ENCODE results near the gene GPR142. TPM values are rescaled to one million over a fixed set of nuclear protein-coding genes. Genes with fewer than 3 reads are reported as not detected.

The GPR142 gene
- total RNA-seq, 1 experiment from 2014 or later: not detected

DNA sequence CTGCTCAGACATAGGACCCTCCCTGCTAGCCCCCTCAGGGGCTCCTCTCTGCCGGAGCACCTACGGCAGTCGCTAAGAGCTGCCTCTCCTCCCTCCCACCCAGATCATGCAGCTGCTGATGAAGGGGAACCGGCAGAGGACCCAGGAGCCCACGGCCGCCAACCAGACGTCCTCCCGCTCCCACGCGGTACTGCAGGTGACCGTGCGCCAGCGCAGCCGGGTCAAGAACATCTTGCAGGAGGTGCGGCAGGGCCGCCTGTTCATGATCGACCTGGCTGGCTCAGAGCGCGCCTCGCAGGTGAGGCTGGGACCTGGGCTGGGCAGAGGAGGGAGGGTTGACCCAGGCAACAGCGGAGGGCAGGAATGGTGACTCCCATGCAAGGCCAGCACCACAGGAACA lies 22.6 kb upstream of the GPR142 start:
- no peak for DNase-seq (ENCODE audit: low read depth)

DNA sequence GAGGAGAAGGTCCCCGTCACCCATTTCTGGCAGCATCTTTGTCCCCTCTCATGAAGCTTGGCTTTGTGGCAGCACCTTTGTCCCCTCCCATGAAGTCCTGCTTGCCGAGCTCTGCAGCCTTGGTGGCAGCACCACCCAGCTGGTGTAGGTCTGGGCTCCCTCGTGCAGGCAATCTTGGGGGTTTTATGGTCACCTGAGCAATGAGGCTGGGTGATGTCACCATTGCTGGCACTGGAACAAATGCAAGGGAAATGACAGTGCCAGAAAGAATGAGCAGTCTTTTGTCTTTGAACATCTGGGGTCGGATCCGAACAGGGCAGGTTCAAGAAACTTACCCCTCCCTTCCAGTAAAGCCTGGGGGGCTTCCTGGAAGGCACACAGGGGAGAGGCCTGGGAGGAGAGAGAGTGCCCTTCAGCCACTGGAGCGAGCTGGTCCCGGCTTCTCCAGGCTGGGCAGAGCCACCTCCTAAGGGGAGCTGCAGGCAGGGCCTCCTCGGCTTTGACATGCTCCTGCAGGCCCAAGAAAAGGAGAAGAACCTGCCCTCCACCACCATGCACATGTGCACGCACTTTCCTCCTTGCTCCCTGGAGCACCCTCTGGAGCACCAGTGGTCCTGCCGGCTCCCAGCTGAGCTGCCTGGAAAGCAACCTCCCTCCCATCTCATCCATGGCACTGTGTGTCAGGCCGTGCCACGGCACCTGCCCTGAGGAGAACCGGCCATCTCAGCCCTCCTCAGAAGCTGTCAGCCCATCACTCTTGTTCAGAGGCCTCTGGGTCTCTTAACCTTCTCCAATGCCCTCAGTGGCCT lies 21.7 kb upstream of the GPR142 start:
- DNase-seq (ENCODE audit: low read depth): peak; percentile 34

DNA sequence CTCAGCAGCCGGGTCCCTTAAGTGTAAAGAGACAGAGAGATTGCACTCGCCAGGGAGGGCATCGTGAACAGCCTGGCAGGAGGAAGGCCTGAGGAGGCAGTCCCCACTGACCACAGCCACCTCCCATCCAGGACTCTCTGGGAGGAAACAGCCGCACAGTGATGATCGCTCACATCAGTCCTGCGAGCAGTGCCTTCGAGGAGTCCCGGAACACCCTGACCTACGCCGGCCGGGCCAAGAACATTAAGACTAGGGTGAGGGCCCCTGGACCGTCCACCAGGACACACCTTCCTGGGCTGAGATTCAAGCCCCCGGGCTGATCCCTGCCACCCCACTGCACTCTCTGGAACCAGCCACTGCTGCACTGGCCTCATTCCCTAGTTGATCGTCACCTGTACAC lies 19.7 kb upstream of the GPR142 start:
- DNase-seq (ENCODE audit: low read depth): no peak

DNA sequence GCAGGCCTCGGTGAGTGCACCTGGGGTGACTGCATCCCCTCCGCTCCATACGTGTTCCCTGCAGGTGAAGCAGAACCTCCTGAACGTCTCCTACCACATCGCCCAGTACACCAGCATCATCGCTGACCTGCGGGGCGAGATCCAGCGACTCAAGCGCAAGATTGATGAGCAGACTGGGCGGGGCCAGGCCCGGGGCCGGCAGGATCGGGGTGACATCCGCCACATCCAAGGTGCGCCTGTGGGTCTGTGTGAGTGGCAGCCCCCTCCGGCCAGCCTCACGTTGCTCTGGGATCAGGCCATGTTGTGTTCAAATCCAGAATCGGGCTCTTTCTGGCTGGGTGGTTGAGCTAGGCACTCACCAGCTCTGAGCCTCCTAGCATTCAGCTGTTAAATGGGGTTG lies 18.2 kb upstream of the GPR142 start:
- no peak for DNase-seq (ENCODE audit: low read depth)

DNA sequence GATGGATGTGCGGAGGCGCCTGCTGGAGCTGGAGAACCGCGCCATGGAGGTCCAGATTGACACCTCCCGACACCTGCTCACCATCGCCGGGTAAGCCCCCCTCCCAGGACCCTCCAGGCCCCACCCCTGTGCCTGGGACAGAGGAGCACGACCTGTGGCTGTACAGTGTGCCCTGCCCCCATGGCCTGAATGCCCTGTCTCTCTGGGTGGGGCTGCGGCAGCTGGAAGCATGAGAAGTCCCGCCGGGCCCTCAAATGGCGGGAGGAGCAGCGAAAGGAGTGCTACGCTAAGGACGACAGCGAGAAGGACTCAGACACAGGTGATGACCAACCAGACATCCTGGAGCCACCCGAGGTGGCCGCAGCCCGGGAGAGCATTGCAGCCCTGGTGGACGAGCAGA lies 16.8 kb upstream of the GPR142 start:
- DNase-seq (ENCODE audit: low read depth): no peak

DNA sequence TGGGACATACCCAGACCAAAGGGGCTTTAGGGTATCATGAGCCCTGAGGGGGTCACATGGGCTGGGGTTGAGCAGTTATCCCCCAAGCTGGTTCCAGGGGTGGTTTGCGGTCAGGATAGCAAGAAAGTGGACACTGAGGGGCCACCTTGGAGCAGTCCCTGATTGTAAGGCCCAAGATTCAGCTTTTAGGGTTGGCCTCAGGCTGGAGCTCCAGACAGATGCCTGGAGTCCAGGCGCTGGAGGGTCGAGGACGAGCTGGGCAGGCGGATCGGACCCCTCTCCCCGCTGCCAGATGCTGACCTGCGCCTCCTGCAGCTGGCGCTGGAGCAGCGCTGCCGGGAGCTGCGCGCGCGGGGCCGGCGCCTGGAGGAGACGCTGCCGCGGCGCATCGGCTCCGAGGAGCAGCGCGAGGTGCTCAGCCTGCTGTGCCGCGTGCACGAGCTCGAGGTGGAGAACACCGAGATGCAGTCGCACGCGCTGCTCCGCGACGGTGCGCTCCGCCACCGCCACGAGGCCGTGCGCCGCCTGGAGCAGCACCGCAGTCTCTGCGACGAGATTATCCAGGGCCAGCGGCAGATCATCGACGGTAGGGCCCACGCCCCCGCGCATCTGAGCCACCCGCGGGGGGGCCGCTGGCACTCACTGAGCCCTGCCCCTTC lies 15.6 kb upstream of the GPR142 start:
- DNase-seq (ENCODE audit: low read depth): no peak

DNA sequence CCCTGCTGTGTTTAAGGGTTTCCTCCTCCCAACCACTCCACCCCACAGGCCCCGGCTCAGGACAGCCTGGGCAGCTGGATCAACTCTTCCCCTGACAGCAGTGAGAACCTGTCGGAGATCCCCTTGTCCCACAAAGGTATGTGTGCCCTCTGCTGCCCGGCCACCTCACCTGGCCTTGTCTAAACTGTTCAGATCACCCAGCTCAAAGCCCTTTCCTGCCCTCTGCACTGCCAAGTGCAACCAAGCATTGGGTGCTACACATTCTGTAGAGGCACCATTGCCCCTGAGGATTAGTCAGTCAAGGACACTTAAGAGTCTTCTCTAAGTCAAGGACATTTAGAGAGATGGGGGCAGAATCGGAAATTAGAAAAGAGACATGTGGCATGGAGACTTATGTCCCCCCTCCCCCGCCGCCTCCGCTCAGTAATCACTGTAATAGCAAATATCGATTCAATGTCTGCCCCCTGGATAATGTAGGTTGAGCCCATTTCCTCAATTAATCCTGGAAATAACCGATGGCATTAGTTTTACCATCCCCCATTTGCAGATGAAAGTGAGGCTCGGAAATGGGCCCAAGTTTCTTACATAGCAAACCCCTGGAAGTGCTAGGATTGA lies 13.8 kb upstream of the GPR142 start:
- no peak for DNase-seq (ENCODE audit: low read depth)

DNA sequence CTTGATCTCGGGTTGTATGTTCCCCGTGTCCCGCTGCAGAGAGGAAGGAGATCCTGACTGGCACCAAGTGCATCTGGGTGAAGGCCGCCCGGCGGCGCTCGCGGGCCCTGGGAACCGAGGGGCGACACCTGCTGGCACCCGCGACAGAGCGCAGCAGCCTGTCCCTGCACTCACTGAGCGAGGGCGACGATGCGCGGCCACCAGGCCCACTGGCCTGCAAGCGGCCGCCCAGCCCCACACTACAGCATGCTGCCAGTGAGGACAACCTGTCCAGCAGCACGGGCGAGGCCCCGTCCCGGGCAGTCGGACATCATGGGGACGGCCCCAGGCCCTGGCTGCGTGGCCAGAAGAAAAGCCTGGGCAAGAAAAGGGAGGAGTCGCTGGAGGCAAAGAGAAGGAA lies 13.2 kb upstream of the GPR142 start:
- DNase-seq (ENCODE audit: low read depth): peak; percentile 10

DNA sequence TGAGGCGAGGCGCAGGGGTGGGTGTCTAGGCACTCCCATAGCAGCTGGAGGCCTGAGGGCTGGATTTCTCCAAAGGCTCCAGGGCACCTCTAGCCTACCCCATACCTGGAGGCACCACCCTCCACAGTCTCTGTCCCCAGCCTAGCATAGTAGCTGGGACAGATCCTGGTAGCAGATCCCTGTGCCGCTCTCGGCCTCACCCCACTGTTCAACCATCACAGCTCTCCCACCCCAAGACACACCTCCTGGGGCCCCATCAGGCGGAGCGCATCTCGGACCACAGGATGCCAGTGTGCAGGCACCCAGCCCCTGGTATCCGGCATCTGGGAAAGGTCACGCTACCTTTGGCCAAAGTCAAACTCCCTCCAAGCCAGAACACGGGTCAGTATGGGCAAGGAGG lies 12.7 kb upstream of the GPR142 start:
- DNase-seq (ENCODE audit: low read depth): no peak

DNA sequence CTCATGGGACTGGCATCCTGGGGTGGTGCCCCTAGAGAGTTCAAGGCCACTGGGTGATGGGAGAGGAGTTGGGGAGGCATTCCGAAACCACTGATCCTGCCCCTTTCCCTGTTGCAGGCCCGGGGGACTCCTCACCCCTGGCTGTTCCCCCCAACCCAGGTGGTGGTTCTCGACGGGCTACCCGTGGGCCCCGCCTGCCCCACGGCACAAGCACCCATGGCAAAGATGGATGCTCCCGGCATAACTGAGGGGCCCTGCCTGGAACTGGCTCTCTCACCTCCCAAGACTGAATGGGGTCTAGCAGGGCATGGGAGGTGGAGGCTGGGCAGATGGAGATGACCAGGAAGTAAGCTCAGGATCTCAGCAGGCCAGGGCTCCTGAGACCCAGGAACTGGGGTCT lies 12.2 kb upstream of the GPR142 start:
- no peak for DNase-seq (ENCODE audit: low read depth)

DNA sequence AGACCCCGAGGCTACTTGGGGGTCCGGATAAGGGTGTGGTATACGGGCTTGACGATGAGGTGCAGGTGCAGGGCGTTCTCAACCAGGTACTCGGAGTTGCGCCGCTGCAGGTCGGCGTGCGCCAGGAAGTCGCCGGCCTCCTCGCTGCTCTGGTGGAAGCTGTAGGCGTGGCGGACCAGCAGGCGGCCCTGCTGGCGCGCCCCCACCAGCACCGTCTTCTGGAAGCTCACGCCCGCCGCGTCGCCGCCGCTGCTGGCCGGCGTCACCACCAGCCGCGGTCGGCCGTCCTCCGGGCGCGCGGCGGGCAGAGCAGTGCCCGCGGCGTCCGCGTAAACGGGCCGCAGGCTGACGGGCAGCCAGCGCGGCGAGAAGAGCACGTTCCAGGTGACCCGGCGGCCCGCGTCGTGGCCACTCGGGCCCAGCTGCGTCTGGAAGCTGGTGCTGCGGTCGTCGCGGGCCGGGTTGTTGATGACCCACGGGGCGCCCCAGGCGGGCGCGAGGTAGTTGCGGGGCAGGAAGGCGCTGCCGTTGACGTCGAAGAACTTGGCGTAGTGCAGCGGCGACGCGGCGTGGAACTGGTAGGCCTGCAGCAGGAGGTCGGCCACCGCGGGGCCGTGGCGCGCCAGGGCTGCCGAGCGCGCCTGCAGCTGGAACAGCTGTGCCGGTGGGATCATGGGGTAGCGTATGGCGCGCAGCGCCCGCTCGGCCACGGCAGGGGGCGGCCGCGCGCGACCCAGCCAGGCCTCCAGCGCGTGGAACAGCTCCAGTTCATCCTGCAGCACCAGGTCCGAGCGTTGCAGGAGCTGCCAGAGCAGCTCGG lies 10.4 kb upstream of the GPR142 start:
- no peak for DNase-seq (ENCODE audit: low read depth)

DNA sequence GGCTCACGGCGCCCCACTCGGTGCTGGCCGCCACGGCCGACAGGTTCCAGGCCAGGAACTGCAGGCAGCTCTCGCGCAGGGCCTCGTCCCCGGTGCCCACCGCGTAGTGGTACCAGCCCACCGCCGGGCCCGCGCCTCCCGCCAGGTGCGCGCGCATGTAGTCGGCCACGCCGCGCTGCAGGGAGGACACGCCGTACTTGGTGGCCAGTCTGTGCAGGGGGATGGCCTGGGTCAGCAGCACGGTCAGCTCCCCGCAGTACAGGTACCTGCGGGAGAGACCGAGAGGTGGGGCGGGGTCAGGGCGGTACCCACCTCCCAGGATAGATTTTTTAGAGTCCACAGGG lies 9.9 kb upstream of the GPR142 start:
- DNase-seq (ENCODE audit: low read depth): no peak

DNA sequence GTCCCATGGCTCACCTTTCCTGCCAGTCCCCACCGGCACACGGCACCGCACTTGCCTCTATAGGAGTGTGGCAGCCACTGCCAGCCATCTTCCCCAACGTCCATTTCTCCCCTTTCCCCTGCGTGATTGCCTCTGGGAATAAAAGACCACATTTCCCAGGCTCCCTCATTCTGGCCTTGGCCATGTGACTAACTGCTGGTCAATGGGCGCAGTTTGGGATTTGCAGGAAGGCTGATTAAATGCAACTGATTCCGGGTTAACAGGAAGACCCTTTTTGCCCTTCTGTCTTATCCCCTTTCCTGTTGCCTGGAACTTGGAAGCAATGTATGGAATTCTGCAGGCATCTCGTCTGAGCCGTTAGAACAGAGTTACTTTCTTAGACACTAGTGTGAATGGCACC lies 8.6 kb upstream of the GPR142 start:
- no peak for DNase-seq (ENCODE audit: low read depth)

DNA sequence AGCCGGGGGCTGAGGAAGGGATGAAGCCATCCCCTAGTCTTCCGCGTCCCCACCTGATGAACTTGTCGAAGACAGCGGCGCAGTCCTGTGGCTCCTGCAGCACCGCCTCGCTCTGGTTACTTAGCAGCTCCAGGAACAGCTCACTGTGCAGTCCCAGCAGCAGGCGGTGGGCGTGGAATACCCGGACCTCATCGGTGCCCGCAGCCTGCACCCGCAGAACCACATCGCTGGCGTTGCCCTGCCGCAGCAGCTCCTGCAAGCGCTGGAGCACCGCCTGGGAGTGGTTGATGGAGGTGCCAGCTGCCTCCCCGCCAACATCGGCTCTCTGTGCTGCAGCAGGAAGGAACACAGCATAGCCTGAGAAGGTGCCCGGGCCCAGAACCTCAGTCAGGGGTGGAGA lies 7.4 kb upstream of the GPR142 start:
- no peak for DNase-seq (ENCODE audit: low read depth)

DNA sequence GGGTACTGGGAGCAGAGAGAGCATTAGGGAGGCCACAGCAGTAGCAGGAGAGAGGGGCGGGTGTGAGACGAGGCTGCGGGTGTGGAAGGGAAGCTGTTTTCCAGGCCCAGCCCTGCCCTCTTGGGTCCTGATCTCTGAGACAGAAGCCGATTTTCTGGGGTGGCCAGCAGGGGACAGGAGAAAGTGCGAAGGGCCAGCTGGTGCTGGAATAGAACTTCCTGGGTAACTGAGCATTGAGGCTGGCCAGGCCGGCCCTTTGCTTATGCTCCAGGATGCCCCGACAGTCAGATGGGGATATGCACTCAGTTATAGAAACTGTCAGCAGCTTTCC lies 6.4 kb upstream of the GPR142 start:
- no peak for DNase-seq (ENCODE audit: low read depth)

DNA sequence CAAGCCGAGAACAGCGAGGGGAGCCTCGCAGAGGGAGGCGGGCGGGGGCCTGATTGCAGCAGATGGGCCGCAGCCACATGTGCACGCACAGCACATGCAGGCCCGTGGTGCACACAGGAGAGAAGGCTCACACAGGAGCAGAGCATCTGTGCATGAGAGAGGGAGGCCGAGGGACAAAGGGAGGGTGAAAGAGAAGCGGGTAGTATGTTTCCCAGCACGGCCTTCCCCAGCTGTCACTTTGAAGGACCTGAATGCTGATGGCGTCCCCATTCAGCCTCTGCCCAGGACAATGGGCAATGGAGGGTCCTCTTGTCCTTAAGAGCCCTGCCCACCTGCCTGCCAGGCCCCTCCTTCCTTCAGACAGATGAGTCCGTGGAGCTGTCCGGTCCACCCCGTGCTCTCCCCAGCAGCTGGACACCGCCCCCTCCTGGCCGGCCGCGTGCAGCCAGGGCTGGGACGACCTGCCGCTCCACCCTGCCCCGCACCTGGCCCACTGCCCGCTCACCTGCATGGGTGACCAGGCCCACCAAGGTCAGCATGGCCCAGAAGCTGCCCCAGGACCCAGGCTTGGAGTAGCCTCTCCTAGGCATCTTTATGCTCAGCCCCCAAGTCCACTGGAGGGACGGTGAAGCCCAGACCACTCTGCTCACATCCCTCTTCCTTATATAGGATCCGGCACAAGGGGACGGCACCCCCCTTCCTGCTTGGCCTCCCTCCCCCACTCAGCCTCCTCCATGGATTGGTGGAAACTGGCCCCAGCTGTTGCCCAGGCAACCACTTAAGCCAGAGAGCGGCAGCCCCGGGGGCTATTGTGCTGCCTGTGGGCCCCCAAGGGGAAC lies 5.9 kb upstream of the GPR142 start, which contains the start of gene BTBD17:
BTBD17 (minus strand) TSS at position 639 of the 839 bp plus-strand sequence; CDS start at position 590, 49 bp downstream.
- DNase-seq (ENCODE audit: low read depth): no peak

DNA sequence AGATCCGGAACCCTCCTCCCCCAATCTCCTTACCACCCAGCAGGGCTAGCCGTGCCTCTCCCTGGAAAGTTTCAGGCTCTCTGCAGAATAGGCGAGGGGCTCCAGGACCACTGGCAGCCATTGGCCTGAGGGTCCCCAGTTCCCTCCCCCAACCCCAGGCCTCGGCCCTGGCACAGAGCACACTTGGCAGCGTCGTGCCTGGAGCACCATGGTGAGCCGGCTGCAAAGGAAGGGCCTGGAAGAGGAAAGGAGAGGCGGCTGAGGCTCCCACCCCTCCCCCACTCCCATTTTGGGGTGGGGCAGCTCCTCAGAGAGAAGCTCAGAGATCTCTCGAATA lies 5.3 kb upstream of the GPR142 start:
- DNase-seq (ENCODE audit: low read depth): no peak

DNA sequence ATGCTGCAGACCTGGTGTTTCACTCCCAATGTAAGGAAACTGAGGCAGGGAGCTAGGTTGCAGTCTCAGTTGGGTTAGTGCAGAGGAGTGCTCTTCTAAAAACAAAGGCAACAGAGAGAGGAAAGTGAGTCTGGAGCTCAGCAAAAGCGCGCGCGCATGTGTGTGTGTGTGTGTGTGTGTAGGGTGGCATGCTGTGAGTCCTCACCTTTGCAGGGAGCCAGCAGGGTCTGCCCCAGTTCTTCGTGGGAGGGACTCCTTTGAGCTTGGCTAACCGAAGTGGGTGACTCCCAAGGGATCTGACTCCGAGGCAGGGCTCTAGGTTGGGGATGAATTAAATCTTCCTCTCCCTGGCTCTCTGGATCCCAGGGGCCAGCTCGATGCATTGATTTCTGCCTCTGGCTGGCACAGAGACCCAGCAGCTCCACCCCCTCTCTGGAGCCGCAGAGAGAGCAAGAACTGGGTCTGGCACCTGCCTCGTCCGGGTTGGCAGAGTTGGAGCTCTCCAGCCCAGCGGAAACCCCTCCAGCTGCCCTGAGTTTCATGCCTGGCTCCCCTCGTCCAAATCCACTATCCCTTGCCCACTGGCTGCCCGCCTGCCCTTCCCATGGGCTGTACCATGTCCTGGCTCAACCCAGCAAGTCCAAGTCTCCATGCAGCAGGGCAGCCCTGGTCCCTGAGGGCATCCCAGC lies 4.4 kb upstream of the GPR142 start:
- DNase-seq (ENCODE audit: low read depth): no peak

DNA sequence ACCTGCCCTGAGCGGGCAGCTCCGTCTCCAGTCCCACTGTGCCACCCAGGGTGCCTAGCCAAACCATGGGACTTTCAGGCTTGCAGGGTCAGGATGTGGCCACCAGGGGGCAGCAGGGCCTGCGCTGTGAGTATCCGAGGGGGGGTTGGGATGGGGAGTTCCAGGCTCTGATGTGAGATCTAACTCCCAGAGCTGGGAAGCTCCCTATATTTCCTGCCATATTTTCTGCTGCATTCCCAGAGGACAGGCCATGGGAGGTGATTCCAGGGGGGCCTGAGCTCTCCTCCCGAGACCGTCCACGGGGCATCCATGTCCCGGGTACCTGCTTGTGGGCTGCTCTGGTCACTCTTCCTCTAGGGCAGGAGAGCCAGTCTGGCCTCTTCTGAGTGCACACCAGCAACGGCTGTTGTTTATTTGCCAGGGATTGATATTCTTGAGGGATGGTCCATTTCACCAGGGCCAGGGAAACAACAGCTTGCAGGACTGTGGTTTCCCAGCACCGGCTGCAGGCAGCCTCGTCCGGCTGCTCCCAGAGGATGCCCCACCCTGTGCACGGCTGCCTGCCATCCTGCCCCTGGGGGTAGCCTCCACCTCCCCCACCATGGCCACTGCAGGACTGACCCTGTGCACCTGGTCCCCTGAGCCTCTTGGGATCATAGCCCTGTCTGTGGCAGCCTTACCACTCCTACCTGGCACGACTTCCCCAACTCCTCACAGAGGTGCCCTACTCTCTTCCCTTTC lies 1.2 kb downstream of the GPR142 start:
- DNase-seq (ENCODE audit: low read depth): peak; percentile 36

DNA sequence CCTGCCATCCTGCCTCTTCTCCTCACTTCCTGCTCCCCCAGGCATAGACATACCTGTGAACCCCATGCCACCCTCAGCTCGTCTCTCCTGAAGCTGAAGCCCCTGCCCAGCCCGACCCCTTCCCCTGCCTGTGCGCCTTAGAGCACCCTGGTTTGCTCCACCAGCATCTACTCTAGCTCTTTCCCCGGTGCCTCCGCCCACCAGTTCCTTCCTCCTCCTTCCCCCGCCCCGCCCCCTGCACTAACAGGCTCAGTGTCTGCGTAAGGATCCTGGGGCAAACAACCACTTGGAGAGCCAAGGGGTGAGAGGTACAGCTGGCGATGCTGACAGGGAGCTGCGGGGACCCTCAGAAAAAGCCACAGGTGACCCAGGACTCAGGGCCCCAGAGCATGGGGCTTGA lies 1.9 kb downstream of the GPR142 start:
- no peak for DNase-seq (ENCODE audit: low read depth)
